ENCODE results near the gene GLP2R.

GLP2R gene

DNA sequence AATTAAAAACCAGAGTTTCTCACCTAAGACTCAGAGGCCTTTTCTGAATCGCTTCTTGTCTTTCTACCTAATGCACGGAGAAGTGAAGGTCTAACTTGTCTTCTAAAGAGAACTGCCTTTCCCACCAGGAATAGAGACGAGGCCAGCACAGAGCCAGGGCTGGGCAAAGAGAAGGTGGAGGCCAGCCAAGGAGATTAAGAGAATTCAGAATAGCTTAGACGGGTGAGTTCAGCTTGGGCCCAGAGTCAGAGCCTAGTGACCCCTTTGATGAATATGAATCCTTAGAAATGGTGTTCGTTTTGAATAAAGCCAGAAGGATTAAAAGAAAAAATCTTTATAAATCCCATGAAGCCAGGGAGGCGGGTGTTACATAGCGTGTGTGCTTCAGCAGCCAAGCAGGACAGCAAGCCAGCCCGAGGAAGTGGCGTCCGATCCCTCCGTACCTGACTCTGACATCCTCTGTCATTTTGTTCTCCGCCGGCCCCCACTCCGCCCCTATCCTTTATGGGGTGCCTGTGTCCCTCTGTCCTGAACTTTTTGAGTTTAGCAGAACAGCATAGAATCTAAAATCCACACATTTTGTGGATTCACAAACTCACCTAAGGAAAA is 11.3 kb upstream of the GLP2R start:
- DNase-seq: no peak

GRCh38 chr17:9816472-9816871 is 9.3 kb upstream of the GLP2R start:
- DNase-seq: no peak

- no peak for DNase-seq
Observed at GRCh38 chr17:9817086-9817485, 8.6 kb upstream of the GLP2R start.

DNA sequence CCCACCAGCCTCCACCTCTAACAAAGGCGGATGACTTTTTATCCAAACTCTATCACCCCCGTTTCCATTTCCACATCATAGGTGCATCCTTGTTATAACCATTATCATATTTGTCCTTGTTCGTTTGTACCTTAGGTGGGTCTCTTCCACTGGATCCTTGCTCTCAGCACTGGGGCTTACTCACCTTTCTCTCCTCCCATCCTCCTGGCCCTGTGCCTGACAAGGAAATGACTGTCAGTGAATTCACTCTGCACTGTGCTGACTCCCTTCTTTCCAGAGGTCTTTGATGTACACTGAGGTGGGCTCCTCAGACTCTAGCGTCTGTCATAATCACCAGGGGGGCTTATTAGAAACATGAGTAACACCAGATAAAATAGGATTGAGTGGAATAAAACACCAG is 7.0 kb upstream of the GLP2R start:
- no peak for DNase-seq

- DNase-seq: no peak
Observed at GRCh38 chr17:9820448-9820847, 5.3 kb upstream of the GLP2R start.

- no peak for DNase-seq
Observed at GRCh38 chr17:9821921-9822320, 3.8 kb upstream of the GLP2R start, which contains the start of gene GSG1L2. Gene GSG1L2, minus strand, starts transcription at chr17:9822079. Its CDS starts 8 bp downstream, at chr17:9822071.

- DNase-seq: no peak
Observed at GRCh38 chr17:9824094-9824493, 1.6 kb upstream of the GLP2R start.

- no peak for DNase-seq
Observed at GRCh38 chr17:9824797-9825338, 856 bp upstream of the GLP2R start.

DNA sequence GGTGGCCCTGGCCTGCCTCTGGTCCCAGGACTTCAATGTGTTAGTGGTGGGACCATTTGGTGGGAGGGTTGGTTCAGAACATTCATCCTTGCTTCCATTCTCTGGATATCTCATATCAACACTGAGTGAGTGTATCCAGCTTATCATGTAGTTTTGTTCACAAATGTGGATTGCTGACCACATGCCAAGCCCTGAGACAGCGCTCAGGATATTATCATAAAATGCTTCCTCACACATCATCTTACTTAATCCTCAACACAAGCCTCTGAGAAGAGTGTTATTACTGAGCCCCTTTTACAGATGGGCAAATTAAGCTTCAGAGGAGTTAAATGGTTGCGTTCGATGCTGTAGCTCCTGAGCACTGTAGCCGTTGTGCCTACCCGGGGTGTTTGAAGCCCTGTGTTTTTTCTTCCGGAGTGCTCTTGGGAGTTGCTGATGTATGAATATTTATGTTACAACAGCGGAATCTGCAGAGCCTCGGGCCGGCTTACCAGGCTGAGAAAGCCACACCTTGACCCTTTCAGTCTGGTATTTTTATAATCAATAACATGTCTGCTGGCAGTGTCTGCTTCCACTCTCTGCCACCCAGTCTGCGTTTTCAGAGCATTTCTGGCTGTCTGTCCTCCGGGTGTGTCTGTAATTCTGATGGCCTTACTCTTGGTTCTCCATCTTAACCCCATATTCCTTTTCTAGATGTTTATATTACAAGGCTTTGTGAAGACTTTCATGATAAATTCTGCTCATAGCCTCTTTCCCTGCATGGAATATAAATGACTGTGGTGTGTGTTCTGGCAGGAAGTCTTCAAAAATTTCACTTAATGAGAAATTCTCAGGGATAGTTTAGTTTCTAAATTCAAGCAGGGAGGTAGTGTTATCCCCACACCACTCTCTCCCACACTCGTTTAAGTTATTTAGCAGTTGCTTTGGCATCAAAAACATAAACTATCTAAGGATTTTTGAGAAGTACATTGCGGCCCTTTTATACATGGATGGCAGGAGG is 2.9 kb downstream of the GLP2R start:
- DNase-seq: no peak

DNA sequence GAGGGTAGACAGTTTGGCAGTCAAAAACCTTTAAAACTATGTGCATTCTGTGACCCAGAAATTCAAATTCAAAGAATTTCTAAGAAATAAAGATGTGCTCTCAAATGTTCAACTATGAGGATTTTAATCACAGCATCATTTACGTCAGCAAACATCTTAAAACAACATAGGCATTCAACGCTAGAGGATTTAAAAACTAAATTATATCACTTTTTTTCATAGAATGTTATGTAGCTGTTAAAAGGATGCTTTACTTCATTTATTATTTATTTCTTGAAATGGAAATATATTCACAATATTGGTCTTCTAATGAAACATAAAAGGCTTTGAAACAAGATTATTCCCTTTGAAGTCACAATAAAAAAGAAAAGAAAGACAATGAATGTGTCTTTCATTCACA is 3.6 kb downstream of the GLP2R start:
- DNase-seq: no peak

DNA sequence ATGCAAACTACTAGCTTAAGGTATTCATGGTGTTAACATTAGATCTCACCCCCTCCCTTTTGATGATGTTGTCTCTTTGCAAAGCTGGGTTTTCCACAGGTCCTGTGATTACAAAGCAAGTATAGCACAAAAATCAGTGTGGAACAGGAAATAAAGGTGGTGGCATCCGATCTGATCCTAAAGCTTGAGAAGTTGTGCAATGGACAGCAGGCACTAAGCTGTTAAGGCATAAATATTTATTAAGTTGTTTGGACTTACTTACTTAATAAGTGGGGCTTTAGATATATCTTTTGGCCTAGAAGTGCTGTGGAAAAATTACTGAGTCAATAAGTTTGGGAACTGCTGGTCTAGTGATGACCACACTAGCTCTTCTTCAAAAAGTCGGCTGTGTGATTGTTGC is 5.0 kb downstream of the GLP2R start:
- no peak for DNase-seq

DNA sequence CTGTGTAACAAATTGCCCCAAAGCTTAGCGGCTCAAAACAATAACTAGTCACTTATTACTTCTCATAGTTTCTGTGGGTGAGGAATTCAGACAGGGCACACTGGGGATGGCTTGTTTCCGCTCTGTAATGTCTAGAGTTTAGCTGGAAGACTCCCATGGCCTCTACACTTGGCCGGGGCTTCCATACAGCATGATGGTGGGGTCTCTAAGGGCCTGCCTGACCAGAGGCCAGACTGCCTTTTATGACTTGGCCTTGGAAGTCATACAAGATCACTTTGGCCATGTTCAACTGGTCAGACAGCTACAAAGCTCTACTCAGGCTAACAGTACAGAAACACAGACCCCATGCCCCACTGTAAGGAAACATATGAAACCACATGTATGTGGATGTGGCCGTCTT is 8.2 kb downstream of the GLP2R start:
- no peak for DNase-seq

- no peak for DNase-seq
Observed at GRCh38 chr17:9837551-9838471, 12.1 kb downstream of the GLP2R start.

DNA sequence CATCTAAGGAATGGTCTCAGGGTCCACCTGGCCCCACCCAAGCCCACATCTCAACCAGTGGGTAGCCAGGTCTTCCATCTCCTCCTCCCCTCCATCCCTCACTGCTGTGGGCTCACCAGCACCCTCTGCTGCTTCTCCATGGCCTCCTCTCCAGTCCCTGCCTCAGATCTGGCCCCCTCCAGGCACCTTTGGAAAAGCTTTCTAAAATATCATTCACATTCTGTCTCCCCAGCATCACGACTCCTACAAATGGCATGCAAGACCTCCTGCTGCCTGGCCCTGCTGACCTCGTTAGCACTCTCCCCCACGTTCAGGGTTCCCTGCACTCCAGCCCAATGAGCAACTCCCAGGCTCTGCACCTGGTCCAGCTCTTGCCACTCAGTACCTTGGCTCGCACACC is 13.7 kb downstream of the GLP2R start:
- no peak for DNase-seq

- no peak for DNase-seq
Observed at GRCh38 chr17:9842057-9842758, 16.5 kb downstream of the GLP2R start.

- DNase-seq: no peak
Observed at GRCh38 chr17:9843152-9844010, 17.7 kb downstream of the GLP2R start.

DNA sequence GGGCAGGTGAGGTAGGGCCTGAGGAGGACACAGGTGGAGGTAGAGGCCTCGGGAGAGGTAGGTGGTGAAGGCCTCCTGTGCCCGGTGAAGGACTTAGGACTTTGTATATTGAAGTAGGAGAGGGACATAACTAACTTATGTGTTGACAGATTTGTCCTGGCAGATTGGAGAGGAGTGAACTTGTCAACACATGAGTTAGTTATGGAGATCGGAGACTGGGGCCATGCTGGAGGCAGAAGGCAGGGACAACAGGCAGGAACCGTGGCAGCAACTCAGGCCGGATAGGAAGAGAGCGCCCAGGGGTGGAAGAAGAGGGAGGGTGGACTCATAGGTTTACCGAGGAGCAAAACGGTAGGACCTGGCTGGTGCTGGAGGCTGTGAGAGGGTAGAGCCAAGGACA is 18.4 kb downstream of the GLP2R start:
- no peak for DNase-seq

DNA sequence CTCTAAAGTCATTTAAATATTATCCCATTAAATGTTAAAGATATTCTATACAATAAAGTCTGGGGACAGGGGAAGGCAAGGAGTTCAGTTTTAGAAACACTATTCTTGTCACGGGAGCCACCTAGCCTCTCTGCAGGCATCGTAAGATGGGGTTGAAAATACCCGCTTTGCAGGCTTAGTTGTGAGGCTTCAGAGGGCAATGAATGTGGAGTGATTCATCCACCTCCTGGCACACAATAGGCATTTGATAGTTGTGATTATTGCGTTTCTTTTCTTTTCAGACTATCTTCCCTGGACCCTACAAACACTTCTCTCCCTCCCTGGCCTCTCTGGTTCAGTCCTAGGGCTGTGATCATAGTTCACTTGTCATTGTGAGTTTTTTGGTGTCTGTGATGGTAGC is 19.6 kb downstream of the GLP2R start:
- no peak for DNase-seq

DNA sequence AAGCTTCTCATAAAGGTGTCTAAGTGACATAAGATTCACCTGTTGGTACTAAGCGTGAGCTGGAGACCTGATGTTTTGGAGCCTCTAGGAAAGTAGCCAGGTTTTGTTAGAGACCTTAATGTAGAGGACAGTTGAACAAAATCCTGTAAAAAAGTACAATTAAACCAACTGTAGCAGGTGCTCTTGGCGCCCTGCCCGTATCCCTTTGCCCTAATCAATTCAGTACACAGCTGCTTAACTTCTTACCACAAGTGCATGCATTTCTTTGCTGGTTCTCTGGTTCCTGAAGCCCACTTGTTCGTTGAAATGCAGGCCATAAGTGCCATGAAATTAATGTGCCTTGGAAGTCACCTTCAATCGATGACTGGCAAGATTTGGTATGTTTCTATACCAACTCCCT is 24.4 kb downstream of the GLP2R start:
- no peak for DNase-seq

DNA sequence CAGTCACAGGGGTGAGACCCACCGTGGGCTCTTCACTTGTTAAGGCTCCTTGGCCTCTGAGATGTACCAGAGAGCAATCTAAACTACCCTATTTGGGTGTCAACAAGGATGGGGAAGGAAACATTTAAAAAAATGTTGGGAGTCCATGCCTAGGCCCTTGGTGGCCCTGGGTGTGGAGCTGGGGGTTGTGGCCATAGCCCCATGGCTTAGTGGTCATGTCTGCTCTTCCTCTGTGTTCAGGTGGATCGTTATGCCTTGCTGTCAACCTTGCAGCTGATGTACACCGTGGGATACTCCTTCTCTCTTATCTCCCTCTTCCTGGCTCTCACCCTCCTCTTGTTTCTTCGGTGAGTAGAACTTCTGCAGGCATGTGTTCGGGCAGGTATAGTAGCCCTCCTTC is 28.5 kb downstream of the GLP2R start:
- DNase-seq: no peak

DNA sequence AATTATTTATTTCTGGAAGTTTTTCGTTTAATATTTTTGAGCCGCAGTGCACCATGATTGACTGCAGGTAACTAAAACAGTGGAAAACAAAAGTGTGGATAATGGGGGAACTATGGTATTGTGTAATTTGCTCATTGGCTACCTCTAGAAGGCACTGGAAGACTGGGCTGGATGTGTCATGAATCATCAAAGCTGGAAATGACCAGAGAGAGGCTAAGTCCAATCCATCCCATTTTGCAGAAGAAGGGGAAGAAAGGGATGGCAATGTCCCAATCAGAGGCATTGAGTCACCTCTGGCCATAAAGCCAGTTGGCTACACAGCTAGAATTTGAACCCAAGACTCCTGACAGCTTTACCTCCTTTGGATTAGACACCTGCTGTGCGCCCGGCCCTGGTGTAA is 29.3 kb downstream of the GLP2R start:
- no peak for DNase-seq

All from NCI-H2081 (cell line).